B cell (primary cell): ENCODE data around the gene FOXN3. TPM values are rescaled to one million over a fixed set of nuclear protein-coding genes. Genes with fewer than 3 reads are reported as not detected.

Experiments used
- ATAC-seq: fragments of 200-7000 bp; cut with Tn5 transposase; one replicate; pipeline ENCODE4 v1.10.0; 2021; ENCODE audit warnings: low read depth, mild to moderate bottlenecking, moderate number of reproducible peaks, moderate library complexity
- CTCF ChIA-PET: fragments of 350-600 bp; sonication (Branson Sonifier 250); formaldehyde crosslinking; loops from one replicate; lab custom pipeline; 2021; ENCODE audit warnings: antibody characterized with exemption, inconsistent platforms; lab: Charles Lee
- POLR2A ChIA-PET: fragments of 350-600 bp; sonication (Branson Sonifier 250); formaldehyde crosslinking; loops from one replicate; lab custom pipeline; 2021; ENCODE audit warnings: antibody characterized with exemption; lab: Charles Lee
- DNase-seq: peaks from one replicate; pipeline ENCODE4 v3.0.0; 2013
- H2AFZ ChIP-seq: 2 replicates; pipeline ENCODE4 v1.6.1; 2012; ENCODE audit warnings: mild to moderate bottlenecking, low read depth, low read length; ENCODE audit not compliant: insufficient read depth, poor library complexity, severe bottlenecking
- H3K27ac ChIP-seq, 2 donors: 1 replicate in 1 of 2; 2 replicates in 1 of 2; pipeline ENCODE4 v1.5.1; 2012 to 2013; ENCODE audit warnings: low read length in 2 of 2, mild to moderate bottlenecking in 2 of 2, moderate library complexity in 1 of 2
- H3K27me3 ChIP-seq, 4 experiments: fragments of 200-600 bp in 1 of 4; sonication (generic) in 1 of 4; replicated peaks in 1 of 4; 1 replicate in 2 of 4; 2 replicates in 2 of 4; pipeline versions ENCODE4 v1.6.1 to v1.7.0; 2013 to 2016; ENCODE audit warnings: low read length in 3 of 4, mild to moderate bottlenecking in 2 of 4, mixed read lengths in 1 of 4, moderate library complexity in 1 of 4; ENCODE audit not compliant: insufficient read depth in 4 of 4, control insufficient read depth in 3 of 4; ENCODE audit errors: control extremely low read depth in 1 of 4
- H3K36me3 ChIP-seq, 2 experiments: replicated peaks in 1 of 2; 1 replicate in 1 of 2; 2 replicates in 1 of 2; pipeline versions ENCODE4 v1.6.1 to v1.7.1; 2013; ENCODE audit warnings: low read length in 1 of 2; ENCODE audit not compliant: insufficient read depth in 2 of 2, control insufficient read depth in 1 of 2; ENCODE audit errors: control extremely low read depth in 1 of 2, extremely low read depth in 1 of 2
- H3K4me1 ChIP-seq, 2 donors: fragments of 200-600 bp in 1 of 2; sonication (generic) in 1 of 2; 1 replicate in 1 of 2; 2 replicates in 1 of 2; pipeline versions ENCODE4 v1.5.1 to v1.6.1; 2013 to 2017; ENCODE audit warnings: low read length in 2 of 2; ENCODE audit not compliant: control insufficient read depth in 2 of 2, insufficient read depth in 2 of 2
- H3K4me2 ChIP-seq: replicated peaks from 2 replicates; pipeline ENCODE3; 2012; ENCODE audit warnings: mild to moderate bottlenecking, low read depth, low read length; ENCODE audit not compliant: poor library complexity, severe bottlenecking
- H3K4me3 ChIP-seq, 5 experiments: fragments of 200-600 bp in 1 of 5; sonication (generic) in 1 of 5; 1 replicate in 3 of 5; 2 replicates in 2 of 5; pipeline versions ENCODE4 v1.5.1 to v1.7.0; 2011 to 2016; ENCODE audit warnings: low read length in 4 of 5, mild to moderate bottlenecking in 4 of 5, low read depth in 2 of 5, control low read depth in 1 of 5, moderate library complexity in 1 of 5; ENCODE audit not compliant: insufficient read depth in 1 of 5; ENCODE audit errors: control extremely low read depth in 1 of 5, extremely low read depth in 1 of 5
- H3K79me2 ChIP-seq: fragments of 200-600 bp; sonication (generic); one replicate; pipeline ENCODE4 v1.6.0; 2016; ENCODE audit warnings: low read length; ENCODE audit not compliant: control insufficient read depth, insufficient read depth
- H3K9ac ChIP-seq: fragments of 200-600 bp; sonication (generic); 2 replicates; pipeline ENCODE4 v1.6.1; 2017; ENCODE audit warnings: mild to moderate bottlenecking, low read length, moderate library complexity
- H3K9me3 ChIP-seq, 3 donors: one replicate each; pipeline versions ENCODE4 v1.6.1 to v1.7.1; 2013; ENCODE audit warnings: low read length in 2 of 3; ENCODE audit not compliant: control insufficient read depth in 2 of 3, insufficient read depth in 1 of 3; ENCODE audit errors: control extremely low read depth in 1 of 3
- H4K20me1 ChIP-seq: 2 replicates; pipeline ENCODE4 v1.6.0; 2012; ENCODE audit warnings: mild to moderate bottlenecking, low read length; ENCODE audit not compliant: insufficient read depth, control insufficient read depth, poor library complexity, severe bottlenecking
- H3K27ac Mint-ChIP-seq: one replicate; pipeline ENCODE4 v1.8.0; 2021; ENCODE audit warnings: mixed read lengths
- H3K27me3 Mint-ChIP-seq: one replicate; pipeline ENCODE4 v1.8.0; 2021; ENCODE audit warnings: mixed read lengths
- H3K4me1 Mint-ChIP-seq: one replicate; pipeline ENCODE4 v1.8.0; 2021; ENCODE audit warnings: mixed read lengths
- H3K4me3 Mint-ChIP-seq: one replicate; pipeline ENCODE4 v1.8.0; 2021; ENCODE audit warnings: mixed read lengths
- H3K9me3 Mint-ChIP-seq: one replicate; pipeline ENCODE4 v1.8.0; 2022; ENCODE audit warnings: mixed read lengths; ENCODE audit not compliant: insufficient read depth
- CTCF ChIP-seq: fragments of 200-600 bp; IDR thresholded peaks from one replicate; pipeline ENCODE4 v1.8.0; 2022; ENCODE audit warnings: antibody characterized with exemption, mild to moderate bottlenecking
- EZH2 ChIP-seq: IDR thresholded peaks from 2 replicates; pipeline ENCODE4 v1.6.1; 2012; ENCODE audit warnings: borderline replicate concordance, low read depth, mild to moderate bottlenecking, moderate library complexity, low read length; ENCODE audit not compliant: insufficient read depth, poor library complexity, severe bottlenecking
- WGBS: methylation state at CpG from one replicate; pipeline ENCODE4 v1.1.5; 2013; ENCODE audit warnings: missing lambda C conversion rate; ENCODE audit not compliant: insufficient coverage; 5-methylcytosine and 5-hydroxymethylcytosine counted together
- intact Hi-C: fragments of 100-400 bp; cut with micrococcal nuclease; formaldehyde crosslinking; loops from one replicate; pipeline ENCODE4 v1.10.0; 2022
- polyA plus RNA-seq: library from polyadenylated mRNA; depleted of rRNA; stranded (reverse); fragments of >200 nt; gene quantifications from 2 replicates; pipeline ENCODE4 v1.2.3, GENCODE V29; 2012
- total RNA-seq, 2 donors: library from RNA; stranded (reverse); fragments of 120-200 nt in 1 of 2; gene quantifications; 1 replicate in 1 of 2; 2 replicates in 1 of 2; pipeline versions ENCODE4 v1.2.3 to v1.2.4, GENCODE V29; 2013 to 2022

Gene FOXN3
- total and polyA plus RNA-seq, 2 donors (not counting 1 experiment from before 2014, with no cell fraction given) = 80.6 to 98.2 TPM

GRCh38 chr14:89350152-89350551 lies 66.9 kb downstream of the FOXN3 start:
- H4K20me1 ChIP-seq = peaks cover 6% of the 10 kb centered on the region
- intact Hi-C loops = no loop called here
- Mint-ChIP-seq H3K9me3 (no peaks in the 10 kb centered on the region), H3K4me3 (peak overlapping the region; percentile 35), H3K27ac (peak overlapping the region; percentile 33), H3K27me3 (no peaks in the 10 kb centered on the region), H3K4me1 (peaks cover 57% of the 10 kb centered on the region)
- H3K4me2 ChIP-seq = peak overlapping the region; percentile 72
- ATAC-seq = no peak
- H3K79me2 ChIP-seq = peaks cover 89% of the 10 kb centered on the region
- no peaks in the 10 kb centered on the region for H3K27me3 ChIP-seq
- H3K9me3 ChIP-seq = no peaks in the 10 kb centered on the region
- 85% methylated on average over 4 of the region's 8 CpGs for WGBS
- ChIA-PET CTCF (interaction anchor here (1.6 kb wide), 1 partner anchor 66 kb away, joined by 3 read pairs; no protein-coding TSS in a partner anchor), POLR2A (no interaction called here)
- peak overlapping the region in 1 of 2 donors; percentile 25 for H3K27ac ChIP-seq
- H3K36me3 ChIP-seq = peaks cover 1 to 36% of the 10 kb centered on the region in 2 experiments
- H3K9ac ChIP-seq = no peak overlapping the region
- no peak for DNase-seq
- TF ChIP-seq CTCF = no peak
- TF ChIP-seq EZH2 = no peak
- H3K4me1 ChIP-seq = peaks cover 43 to 45% of the 10 kb centered on the region in 2 donors
- H3K4me3 ChIP-seq = no peak overlapping the region
- H2AFZ ChIP-seq = no peak overlapping the region

DNA sequence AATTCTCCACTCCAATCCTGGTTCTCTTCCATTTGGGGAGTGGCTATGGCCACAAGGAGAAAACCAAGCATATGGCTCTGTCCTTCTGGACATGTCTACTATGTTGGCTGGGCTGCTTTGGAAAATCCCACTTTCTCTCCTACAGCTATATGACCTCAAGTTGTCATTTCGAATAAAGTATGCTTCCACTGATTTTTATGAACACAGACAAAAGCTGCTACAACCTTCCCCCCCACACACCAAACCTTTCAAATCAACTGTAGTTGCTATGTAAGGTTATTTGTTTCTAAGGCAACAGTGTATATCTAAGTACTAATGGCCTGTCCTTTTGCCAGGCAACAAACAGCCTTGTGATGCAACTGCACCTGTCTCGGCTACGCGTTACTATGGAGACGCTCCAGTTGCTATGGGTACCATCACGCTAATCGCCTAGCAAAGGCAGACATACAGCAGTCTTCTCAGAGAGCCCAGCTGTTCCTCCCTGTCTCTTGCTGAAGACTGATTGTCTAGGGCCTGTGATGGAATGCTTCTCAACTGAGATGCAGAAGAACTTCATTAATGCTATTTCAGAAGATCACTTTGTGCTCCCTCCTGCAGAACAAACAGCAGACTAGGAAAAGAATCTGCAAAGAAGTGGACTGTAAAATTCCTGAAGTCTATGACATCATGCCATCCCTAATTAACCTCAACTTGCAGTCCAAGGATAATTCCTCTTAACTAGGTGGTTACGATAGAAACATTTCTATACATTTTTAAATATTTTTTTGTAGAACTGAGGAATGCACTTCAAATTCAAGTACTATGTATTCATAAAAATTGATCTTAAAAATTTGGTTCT lies 67.6 kb downstream of the FOXN3 start:
- ATAC-seq (peak; percentile 36), DNase-seq (peak; percentile 63)
- H3K9me3 ChIP-seq = no peaks in the 10 kb centered on the region
- H3K9ac ChIP-seq = no peak overlapping the region
- no peak for TF ChIP-seq EZH2
- WGBS = 89% methylated on average over 6 of the region's 8 CpGs
- H4K20me1 ChIP-seq = peaks cover 6% of the 10 kb centered on the region
- POLR2A ChIA-PET = no interaction called here
- Mint-ChIP-seq H3K4me1 (peaks cover 57% of the 10 kb centered on the region), H3K27ac (peak overlapping the region; percentile 72), H3K4me3 (peak overlapping the region; percentile 7), H3K9me3 (no peaks in the 10 kb centered on the region), H3K27me3 (no peaks in the 10 kb centered on the region)
- peaks cover 43 to 45% of the 10 kb centered on the region in 2 donors for H3K4me1 ChIP-seq
- intact Hi-C loops = no loop called here
- H3K27me3 ChIP-seq = no peaks in the 10 kb centered on the region
- CTCF ChIA-PET = interaction anchor here (0.7 kb wide), 1 partner anchor 13 kb away, joined by 3 read pairs; no protein-coding TSS in a partner anchor
- no peak overlapping the region for H3K4me3 ChIP-seq
- peak overlapping the region in 1 of 2 donors; percentile 25 for H3K27ac ChIP-seq
- H3K4me2 ChIP-seq = no peak overlapping the region
- peaks cover 1 to 40% of the 10 kb centered on the region in 2 experiments for H3K36me3 ChIP-seq
- peaks cover 94% of the 10 kb centered on the region for H3K79me2 ChIP-seq
- no peak overlapping the region for H2AFZ ChIP-seq
